Upper lobe of left lung (tissue), 4 donors: ENCODE data around the gene SH2D3A.

Experiments used
- POLR2A ChIP-seq, 4 donors: fragments of 450-650 bp; IDR thresholded peaks; one replicate each; pipeline ENCODE4 v1.5.1; 2016 to 2017; ENCODE audit warnings: antibody characterized with exemption in 4 of 4, mild to moderate bottlenecking in 2 of 4
- POLR2AphosphoS5 ChIP-seq, 2 donors: sonication (generic); formaldehyde crosslinking; IDR thresholded peaks; one replicate each; pipeline ENCODE4 v1.5.1; 2017; ENCODE audit warnings: antibody characterized with exemption in 2 of 2
- TF ChIP-seq, protein P1 (sequence below), 6 experiments: fragments of 450-650 bp in 4 of 6; fragments of 200-600 bp in 2 of 6; sonication (generic) in 2 of 6; IDR thresholded peaks; one replicate each; pipeline ENCODE4 v1.5.1; 2016 to 2019; ENCODE audit warnings: antibody characterized with exemption in 6 of 6

DNA sequence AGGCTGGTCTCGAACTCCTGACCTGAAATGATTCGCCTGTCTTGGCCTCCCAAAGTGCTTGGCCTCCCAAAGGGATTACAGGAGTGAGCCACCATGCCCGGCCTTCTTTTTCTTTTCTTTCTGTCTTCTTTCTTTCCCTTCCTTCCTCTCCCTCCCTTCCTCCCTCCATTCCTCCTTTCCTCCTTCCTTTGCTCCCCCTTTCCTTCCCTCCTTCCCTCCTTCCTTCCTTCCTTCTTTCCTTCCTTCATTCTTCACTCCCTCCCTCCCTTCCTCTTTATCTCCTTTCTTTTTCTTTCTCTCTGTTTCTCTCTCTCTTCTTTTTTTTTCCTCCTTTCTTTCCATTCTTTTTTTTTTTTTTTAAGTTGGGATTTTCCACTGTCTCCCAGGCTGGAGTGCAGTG is 58.9 kb downstream of the SH2D3A start:
- no peak for TF ChIP-seq POLR2AphosphoS5 (IDR thresholded peaks at IDR 0.05)
- TF ChIP-seq, protein P1, sequence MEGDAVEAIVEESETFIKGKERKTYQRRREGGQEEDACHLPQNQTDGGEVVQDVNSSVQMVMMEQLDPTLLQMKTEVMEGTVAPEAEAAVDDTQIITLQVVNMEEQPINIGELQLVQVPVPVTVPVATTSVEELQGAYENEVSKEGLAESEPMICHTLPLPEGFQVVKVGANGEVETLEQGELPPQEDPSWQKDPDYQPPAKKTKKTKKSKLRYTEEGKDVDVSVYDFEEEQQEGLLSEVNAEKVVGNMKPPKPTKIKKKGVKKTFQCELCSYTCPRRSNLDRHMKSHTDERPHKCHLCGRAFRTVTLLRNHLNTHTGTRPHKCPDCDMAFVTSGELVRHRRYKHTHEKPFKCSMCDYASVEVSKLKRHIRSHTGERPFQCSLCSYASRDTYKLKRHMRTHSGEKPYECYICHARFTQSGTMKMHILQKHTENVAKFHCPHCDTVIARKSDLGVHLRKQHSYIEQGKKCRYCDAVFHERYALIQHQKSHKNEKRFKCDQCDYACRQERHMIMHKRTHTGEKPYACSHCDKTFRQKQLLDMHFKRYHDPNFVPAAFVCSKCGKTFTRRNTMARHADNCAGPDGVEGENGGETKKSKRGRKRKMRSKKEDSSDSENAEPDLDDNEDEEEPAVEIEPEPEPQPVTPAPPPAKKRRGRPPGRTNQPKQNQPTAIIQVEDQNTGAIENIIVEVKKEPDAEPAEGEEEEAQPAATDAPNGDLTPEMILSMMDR (IDR thresholded peaks at IDR 0.05): no peak
- no peak for TF ChIP-seq POLR2A (IDR thresholded peaks at IDR 0.05)
